Measurements from ENCODE around the gene NTHL1.

DNA sequence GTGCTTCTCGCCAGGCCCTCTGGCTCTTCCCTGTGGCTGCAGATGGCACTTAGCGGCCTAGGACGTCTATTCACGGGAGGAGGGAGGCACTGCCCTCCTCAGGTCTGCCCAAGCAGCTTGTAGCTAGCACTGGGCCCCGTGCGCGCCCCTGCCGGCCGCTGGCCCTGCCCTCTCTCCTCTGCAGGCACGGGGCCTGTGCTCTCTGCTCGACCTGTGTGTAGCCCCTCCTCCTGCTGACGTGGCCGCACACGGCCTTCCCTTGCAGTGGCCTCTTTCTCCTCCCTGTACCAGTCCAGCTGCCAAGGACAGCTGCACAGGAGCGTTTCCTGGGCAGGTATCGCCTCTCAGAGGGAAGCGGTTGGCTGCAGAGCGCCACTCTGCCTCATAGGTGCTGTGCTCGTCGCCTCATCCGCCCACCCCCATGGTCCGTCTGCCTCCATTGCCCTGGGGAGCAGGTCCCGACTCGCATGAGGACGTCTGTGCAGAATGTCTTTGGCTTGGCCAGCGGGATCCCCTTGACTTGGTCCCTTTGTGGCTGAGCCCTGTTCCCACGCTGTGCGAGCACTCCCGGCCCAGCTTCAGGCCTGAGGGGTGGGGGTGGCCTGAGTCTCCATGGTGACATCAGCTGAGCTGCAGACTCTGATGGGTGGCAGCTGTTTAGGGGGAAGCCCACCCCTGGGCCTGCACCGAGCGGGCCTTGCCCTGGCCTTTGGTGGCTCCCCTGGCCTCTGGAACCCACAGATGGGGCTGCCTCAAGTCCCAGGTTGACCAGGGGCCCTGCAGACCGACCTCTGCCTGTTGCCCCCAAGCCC lies 34.7 kb upstream of the NTHL1 start:
- no peak for TF ChIP-seq SP1 (IDR thresholded peaks at IDR 0.05)
- no peak for TF ChIP-seq HDGF (IDR thresholded peaks at IDR 0.05; ENCODE audit: borderline replicate concordance)
- no peak for TF ChIP-seq BHLHE40 (IDR thresholded peaks at IDR 0.05; ENCODE audit: borderline replicate concordance)
- no peak for TF ChIP-seq FOXK2 (IDR thresholded peaks at IDR 0.05)
- no peak for TF ChIP-seq TARDBP (IDR thresholded peaks at IDR 0.05)

Data from HEK293T (cell line).